GM19455 (cell line): ENCODE measurements around the gene UQCC2.

Experiments
- ATAC-seq: cut with Tn5 transposase; IDR thresholded peaks from one replicate; pipeline ENCODE4 v1.9.1; 2021; ENCODE audit not compliant: unreplicated experiment

The UQCC2 gene

GRCh38 chr6:33744001-33744848 lies 32.7 kb upstream of the UQCC2 start:
- ATAC-seq = no peak

- no peak for ATAC-seq
These were observed 31.3 kb upstream of the UQCC2 start for GRCh38 chr6:33742837-33743236.

- ATAC-seq = no peak
These were observed 30.6 kb upstream of the UQCC2 start for GRCh38 chr6:33742092-33742491.

GRCh38 chr6:33740794-33741193 lies 29.3 kb upstream of the UQCC2 start:
- ATAC-seq = no peak

GRCh38 chr6:33740204-33740608 lies 28.7 kb upstream of the UQCC2 start:
- no peak for ATAC-seq

GRCh38 chr6:33739571-33739970 lies 28.1 kb upstream of the UQCC2 start:
- ATAC-seq = no peak

GRCh38 chr6:33738879-33739278 lies 27.4 kb upstream of the UQCC2 start:
- ATAC-seq = no peak

- ATAC-seq = no peak
These were observed 26.7 kb upstream of the UQCC2 start for GRCh38 chr6:33738153-33738552.

GRCh38 chr6:33737267-33738026 lies 25.9 kb upstream of the UQCC2 start:
- no peak for ATAC-seq

GRCh38 chr6:33735216-33735615 lies 23.7 kb upstream of the UQCC2 start:
- no peak for ATAC-seq

GRCh38 chr6:33733709-33734007 lies 22.2 kb upstream of the UQCC2 start:
- no peak for ATAC-seq

GRCh38 chr6:33732817-33733708 lies 21.6 kb upstream of the UQCC2 start:
- no peak for ATAC-seq

GRCh38 chr6:33732385-33732784 lies 20.9 kb upstream of the UQCC2 start:
- no peak for ATAC-seq

GRCh38 chr6:33731751-33732282 lies 20.3 kb upstream of the UQCC2 start:
- ATAC-seq = no peak

GRCh38 chr6:33731035-33731434 lies 19.5 kb upstream of the UQCC2 start:
- no peak for ATAC-seq

GRCh38 chr6:33730611-33731010 lies 19.1 kb upstream of the UQCC2 start:
- ATAC-seq = no peak

GRCh38 chr6:33729059-33729458 lies 17.6 kb upstream of the UQCC2 start:
- no peak for ATAC-seq

- ATAC-seq = no peak
These were observed 16.9 kb upstream of the UQCC2 start for GRCh38 chr6:33728438-33728837.

GRCh38 chr6:33727932-33728331 lies 16.4 kb upstream of the UQCC2 start:
- ATAC-seq = no peak

- ATAC-seq = no peak
These were observed 15.6 kb upstream of the UQCC2 start for GRCh38 chr6:33727126-33727525.

GRCh38 chr6:33726696-33727095 lies 15.2 kb upstream of the UQCC2 start:
- no peak for ATAC-seq
